T-helper 9 cell (primary cell): ENCODE data around the gene MEF2A.

Source experiments
- DNase-seq: peaks from one replicate; pipeline ENCODE4 v3.0.0-alpha.2; 2020

Gene MEF2A

DNA sequence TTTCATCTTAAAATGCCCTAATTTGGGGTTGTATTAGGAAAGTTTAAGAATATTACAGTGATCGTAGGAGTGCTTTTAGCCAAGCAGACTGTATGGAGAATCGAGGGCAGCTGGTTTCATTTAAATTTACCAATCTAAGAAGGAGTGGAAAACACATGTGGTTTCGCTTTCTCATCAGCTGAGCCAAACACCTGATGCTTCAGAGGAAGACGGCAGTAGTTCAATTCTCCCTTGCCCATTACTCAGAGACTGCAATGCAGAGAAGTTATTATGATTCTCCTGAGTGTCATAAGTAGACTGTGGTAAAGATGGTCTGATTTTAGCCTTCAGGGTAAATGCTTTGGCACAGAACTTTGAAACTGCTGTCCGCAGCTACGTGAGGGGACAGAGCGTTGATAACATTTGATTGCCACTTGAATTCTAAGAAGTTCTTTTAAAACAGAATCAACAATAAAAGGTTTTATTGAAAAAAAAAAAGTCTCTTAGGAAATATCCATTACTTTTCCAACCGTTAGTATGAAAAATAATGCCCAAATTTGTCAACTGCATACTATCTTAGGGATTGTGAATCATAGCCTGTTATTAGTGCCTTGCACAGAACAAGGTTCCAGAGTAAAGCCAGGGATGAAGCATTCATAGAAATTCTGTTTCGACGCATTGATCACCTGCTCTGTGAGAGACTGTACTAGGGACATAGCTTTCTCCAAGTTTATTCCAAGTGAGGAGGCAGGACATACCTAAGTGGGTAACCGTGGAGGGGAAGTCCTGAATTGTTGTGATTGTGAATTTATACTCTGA, 141.9 kb downstream of the MEF2A start:
- no peak for DNase-seq

DNA sequence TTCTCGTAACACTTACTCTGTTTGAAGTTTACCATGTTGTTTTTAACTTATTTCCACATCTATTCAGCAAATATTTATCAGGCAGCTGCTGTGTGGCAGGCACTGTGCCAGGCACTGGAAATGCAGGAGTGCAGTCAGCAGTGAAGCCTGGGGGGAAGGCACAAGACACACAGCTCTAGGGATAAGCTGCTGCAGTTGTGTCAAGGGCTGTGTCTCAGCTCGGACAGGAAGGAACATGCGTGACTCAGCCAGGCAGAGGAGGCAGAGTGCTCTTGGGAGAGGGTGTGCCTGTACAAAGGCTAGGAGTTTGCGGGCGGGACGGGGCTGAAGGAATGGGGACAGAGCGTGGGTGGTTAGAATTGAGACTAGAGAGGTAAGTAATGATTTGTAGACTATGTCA, 142.8 kb downstream of the MEF2A start:
- DNase-seq, result no peak

DNA sequence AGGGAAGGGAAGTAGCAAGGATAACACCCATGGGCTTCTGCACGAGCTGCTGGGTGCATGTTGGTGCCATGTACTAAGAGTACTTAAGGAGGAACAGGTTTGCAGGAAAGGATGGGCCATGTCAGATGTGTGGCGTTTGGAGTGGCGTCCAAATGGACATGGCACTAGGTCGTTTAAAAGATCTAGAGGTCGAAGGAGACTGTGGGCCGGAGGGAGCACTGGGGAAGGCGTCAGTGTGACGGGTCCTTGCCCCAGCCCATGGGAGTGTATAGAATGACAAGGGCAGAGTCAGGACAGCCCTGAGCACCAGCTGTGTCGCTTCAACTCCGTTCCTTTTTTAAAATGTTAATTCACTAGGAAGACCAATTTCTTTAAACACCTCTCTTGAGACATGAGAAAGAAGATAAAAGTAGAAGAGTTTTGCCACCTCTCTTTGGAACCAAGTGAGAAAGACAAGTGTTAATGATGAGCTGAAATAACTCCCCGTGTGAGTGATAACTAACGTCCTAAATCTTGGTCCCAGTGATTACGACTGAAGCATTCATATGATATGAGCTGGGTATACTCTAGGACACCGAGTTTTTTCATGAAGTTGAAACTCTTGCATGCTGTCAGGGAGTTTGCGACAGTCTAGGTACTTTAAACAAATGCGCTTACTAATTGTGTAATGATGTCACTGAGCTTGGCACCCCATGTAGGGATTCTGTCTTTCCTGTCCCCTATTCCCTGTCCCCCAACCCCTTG, 143.6 kb downstream of the MEF2A start:
- no peak for DNase-seq

DNA sequence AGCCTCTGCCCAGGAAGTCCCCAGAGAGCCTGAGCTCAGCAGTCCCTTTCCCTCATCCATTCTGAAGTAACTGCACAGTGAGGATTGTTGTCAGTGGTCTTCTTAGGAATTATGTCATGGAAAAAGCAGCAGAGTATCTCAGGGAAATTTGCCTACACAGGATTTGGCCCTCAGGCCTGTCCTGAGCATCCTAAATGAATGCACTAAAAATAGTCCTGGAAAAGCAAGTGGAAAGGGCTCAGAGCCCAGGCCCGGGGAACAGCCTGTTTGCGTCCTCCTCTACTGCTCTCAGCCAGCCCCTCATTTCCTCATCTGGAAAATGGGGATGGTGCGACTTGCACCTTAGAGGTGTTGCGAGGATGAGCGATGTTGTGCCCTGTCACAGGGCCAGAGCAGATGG, 145.8 kb downstream of the MEF2A start:
- no peak for DNase-seq

DNA sequence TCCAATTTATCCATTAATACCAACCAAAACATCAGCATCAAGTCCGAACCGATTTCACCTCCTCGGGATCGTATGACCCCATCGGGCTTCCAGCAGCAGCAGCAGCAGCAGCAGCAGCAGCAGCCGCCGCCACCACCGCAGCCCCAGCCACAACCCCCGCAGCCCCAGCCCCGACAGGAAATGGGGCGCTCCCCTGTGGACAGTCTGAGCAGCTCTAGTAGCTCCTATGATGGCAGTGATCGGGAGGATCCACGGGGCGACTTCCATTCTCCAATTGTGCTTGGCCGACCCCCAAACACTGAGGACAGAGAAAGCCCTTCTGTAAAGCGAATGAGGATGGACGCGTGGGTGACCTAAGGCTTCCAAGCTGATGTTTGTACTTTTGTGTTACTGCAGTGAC, 146.6 kb downstream of the MEF2A start:
- no peak for DNase-seq

DNA sequence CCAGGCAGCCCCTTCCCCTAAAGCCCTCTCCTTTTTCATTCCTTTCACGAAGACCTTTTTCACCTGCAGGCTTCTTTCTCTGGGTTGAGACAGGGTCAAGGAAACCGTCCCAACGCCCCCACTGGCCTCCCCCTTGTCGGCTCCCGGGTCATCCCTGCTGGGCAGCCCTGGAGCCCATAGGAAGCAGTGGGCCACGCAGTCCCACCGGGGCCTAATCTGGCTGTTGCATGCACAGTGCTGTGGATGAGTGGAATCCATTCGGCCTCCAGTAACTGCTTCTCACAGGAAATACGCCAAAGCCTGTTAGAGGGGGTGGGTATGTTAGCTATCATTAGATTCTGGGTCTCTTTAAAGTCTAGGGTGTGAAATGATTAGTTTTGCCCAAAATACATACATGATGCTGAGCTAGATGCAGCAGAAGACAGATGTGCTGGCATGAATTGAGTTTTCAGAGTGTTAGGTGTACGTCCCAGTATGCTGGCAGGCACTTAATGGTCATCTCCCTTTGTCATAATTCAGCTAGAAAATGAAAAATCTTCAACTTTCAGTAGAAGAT, 150.8 kb downstream of the MEF2A start:
- no peak for DNase-seq

DNA sequence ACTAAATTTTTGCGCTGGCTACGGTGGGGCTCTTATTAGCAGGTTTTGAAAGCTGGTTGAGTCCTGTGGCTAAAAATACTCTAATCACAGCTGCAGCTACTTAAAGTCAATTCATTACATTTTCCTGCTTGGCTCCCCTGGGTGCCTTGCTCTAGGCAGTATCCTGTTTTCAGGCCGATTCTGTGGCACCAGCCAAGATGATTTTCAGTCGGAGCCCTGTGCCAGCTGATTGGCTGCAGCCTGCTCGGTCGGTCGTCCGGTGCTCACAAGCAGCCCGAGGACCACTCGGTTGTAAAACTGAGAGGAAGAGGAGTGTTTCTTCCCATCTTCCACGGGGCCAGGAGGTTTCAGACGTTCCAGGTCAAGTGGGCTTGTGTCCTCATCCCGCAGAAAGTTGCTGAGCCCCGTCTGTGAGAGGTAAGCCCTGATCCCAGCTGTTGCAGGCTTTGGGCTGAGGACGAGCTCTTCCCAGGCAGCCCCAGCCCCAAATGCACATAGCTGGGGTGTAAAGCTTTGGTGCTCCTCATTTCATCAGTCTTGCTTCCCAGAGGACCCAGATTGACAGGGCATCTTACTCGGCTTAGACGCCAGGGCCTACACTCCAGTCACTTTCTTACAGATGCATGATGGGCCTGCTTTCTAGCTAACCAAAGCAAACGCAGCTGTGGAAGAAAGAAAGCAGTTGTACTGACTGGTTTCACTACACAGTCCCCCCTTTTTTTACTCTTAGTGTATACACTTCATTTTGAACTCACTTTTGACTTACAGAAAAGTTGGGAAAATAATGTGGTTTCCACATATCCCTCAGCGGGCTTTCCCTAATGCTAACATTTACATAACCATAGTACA, 151.6 kb downstream of the MEF2A start:
- DNase-seq, result no peak

DNA sequence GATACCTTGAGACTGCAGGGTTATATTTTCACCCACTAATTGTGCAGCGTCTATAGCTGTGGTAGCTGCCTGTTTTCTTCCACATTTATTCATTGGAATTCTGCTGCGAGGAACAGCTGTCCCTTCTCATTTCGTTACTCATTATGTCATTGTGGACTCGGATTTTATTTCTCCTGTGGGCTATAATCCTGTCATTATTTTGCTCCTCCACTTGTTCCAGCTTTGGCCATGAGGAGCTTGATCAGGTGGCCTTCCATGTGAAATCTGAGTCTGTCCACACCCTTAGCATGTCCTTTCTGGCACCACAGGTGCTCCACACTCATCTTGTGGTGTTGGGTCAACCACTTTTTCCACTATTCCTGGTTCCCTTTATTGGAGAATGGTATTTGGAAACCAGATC, 152.6 kb downstream of the MEF2A start:
- no peak for DNase-seq

DNA sequence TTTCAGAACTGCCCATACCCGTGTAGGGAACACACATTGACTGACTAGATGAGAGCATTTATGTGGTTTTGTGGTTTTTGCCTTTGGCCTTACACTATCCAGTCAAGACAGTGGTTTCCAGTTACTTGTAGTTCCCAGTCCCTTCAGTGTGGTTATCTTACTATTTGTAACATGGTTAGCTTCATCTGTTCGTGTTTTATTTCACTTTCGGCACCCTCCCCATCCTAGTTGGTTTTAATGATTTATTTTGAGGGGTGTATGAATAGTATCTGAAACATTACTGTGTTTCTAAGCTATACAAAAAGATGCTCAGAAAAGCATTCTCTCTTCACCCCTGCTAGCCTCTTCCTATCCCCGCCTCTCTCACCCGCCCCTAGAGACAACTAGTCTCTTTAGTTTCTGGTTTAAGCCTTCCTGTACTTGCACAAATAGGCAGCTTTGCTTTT, 153.3 kb downstream of the MEF2A start:
- no peak for DNase-seq

DNA sequence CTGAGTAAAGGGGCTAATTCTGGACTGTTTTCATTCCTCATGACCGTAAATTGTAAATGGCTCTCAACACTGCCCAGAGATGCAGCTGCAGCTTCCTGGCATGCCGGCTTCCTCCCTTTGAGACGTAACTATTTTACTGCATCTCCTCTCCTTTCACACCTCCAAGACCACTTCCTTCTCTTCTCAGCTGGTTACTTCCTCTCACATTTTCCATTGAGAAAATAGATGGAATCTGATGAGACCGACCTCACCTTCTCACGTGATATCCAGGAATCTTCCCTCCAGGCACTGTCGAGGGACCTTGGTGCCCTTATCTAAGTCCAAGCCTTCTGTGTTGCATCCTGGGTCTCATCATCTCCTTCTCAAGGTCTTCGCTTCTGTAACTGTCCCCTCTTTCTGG, 154.7 kb downstream of the MEF2A start:
- no peak for DNase-seq

DNA sequence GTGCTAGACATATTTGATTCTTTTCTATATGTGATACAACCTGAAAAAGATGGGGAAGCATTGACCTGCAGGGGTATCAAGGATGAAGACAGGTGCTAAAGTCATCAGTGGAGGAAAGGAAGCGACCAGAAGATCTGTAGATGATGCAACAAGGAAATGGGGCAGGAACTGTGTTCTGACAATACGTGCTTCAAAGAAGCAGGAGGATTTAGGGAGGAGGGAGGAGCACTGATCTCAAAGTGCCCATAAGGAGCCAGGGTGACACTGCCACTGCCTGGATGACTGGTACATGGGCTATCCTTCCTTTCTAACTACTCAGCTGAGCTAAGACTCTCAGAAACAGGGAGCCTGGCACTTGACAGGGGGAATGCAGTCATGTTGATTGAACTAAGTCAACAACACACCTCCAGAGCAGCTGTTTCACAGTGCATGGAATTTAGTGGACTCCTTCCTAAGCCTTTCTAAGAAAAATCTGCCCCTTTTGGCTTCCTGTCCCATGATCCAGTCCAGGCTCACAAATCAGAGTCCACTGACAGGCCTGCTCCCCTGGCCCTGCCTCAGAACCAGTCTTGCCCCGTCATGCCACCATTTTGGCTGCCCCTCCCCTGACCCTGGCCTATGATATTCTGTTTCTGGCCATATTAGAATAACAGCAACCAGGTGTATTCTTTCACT, 155.5 kb downstream of the MEF2A start:
- no peak for DNase-seq

DNA sequence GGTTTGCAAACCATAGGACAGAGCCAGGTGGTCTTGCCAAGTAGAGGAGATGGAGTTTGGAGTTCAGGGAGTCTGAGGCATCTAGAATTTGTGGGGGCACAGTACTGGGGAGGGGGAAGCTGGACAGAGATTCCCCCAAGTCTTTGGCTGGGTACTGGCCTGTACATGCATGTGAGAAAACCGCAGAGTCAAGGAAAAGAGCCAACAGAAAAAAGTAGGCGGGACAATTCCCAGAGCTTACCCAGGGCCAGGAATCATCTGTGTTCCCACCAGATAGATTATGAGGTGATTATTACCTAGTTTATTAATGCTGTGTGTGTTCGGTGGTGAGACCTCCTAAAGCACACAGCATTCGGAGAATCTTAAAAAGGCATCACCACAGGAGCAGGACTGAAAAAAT, 156.1 kb downstream of the MEF2A start:
- DNase-seq, result no peak

DNA sequence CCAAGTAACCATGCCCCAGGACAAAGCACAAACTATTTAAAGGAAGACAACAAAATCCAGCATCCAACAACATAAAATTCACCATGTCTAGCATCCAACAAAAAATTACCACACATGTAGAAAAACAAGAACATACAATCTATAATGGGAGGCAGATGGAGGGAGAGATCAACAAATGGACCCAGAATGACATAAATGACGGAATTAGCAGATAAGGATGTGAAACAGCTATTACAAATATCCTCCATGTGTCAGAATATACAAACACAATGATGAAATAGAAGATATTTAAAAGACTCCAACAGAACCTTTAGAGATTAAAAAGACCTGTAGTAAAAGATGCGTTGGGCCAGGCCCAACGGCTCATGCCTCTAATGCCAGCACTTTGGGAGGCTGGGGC, 156.6 kb downstream of the MEF2A start:
- no peak for DNase-seq

DNA sequence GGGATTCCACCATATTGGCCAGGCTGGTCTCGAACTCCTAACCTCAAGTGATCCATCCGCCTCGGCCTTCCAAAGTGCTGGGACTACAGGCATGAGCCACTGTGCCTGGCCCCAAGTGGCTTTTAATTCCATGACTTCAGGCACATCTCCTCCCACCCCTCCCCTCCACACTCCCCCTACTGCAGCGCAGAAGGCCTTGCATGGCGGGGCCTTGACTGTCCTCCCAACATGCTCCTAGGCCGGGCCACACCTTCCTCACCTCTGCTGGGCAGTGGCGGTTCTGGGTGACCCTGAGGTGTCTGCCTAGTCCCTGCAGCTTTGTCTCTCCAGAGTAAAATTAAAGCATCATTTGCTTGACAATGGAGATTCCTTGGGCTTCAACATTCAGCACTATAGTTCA, 160.5 kb downstream of the MEF2A start:
- DNase-seq, result no peak

DNA sequence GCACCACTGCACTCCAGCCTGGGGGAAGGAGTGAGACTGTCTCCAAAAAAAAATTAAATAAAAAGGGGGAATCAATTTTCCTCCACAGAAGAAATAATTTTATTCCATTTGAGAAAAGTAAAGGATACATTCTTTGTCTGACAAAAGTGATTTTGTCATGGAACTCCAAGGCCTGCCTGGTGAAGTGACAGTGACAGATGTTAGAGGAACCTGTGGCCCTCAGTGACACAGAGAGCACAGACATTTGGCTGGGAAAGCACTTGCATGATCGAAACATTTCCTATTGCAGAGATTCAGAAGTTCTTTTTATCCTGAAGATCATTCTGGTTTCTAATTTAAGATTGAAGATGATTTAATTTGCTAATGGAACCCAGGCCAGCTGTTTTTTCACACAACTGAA, 161.5 kb downstream of the MEF2A start:
- DNase-seq, result no peak

DNA sequence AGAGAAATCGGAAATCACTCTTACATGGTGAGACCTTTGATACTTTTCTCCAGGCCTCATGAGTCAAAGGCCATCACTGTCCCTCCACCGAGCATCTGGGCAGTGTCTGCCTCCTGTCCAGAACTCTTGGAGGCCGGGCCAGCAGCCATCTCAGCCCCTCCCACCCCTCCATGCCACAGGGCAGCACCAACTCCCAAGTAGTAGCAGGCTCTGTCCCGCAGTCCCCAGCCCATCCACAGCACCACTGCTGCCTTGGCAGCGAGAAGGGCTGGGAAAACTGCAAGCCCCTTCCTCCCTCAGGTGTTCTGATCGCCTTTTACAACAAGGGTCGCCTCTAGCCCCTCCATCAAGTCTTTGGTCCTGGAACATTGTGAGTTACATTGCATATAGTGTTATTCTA, 161.9 kb downstream of the MEF2A start:
- DNase-seq, result no peak

DNA sequence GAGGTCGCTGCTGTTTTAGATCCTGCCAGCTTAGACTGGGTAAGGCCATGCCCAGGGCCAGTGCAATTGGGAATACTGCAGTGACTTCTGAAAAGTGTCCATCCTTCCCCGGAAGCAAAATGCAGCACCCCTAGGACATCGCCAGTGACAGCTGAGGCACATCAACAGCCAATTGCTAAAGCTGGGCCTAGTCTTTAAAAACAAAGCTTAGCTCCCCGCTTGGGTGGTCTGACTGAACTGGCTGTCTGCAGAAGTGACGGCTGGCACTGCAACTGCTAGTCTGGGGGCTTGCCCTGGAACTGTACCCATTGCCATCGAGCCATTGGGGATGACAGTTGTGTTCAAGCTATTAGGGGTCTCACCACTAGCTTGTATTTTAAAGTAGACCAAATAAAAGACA, 163.1 kb downstream of the MEF2A start:
- no peak for DNase-seq

DNA sequence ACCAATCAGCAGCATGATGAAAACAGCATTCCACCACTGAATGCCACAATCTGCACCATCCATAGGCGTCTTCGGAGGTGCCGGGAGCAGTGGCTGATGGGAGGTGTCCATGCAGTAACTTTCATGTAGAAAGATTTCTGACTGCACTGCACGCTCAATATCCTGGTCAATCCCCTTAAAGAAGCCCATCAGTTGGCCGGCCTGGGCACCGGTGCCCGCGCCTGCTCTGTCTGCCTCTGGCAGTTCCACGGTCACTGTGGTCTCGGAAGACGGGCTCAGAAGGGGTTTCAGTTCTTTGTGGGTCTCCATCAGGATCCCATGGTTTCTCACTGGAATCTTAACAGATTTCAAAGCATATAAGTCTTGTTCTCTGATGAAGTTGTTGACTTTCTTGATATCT, 163.5 kb downstream of the MEF2A start:
- DNase-seq, result no peak

DNA sequence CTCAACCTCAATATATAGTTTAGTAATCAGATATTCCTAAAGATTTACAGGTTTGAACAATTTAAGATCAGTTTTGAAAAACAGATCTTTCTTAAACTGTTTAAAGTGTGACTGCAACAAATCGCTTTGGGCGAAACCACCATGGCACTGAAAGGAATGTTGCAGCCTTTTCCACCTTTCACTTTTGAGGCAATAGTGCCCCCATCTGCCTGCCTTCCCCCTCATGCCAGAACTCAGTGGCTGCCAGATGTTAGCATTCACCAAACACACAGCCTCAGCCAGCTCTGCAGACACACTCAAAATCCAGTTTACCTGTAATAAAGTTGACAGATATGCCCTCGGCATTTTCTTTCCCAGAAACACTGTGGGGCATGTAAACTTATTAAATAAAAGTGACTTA, 164.1 kb downstream of the MEF2A start:
- no peak for DNase-seq

DNA sequence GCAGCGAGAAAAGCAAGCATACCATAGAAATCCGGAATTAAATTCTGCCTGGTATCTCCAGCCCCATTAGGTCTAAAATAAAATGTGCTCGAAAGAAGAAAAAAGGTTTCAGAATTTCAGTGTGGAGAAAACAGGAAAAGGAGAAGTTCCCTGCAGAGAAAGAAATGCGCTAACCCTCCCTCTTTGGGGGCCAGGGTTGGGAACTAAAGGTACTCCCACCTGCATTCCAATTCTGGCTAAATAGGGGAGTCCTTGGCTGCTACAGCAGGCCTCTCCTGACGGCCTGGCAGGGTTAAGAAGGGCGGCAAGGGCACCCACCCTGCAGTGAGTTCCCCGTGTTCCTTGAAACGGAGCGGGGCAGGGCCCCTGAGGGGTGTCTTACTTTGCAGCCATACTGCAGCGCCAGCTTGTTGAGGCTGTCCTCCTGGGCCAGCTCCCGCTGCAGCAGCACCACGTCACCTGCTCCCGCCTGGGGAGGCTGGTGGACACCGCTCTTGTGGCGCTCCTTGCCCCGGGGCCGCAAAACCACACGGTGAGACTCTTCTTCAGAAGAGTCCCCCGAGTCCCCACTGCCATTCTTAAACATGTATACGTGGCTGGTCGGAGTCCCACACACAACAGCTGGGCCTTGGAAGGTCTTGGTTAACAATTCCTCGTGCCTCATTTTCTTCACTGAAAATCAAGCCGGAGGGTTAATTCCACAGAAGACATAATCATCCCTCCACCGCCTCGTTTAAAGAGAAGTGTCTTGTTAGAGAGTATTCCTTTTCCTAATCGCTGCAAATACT, 165.7 kb downstream of the MEF2A start:
- DNase-seq, result no peak

DNA sequence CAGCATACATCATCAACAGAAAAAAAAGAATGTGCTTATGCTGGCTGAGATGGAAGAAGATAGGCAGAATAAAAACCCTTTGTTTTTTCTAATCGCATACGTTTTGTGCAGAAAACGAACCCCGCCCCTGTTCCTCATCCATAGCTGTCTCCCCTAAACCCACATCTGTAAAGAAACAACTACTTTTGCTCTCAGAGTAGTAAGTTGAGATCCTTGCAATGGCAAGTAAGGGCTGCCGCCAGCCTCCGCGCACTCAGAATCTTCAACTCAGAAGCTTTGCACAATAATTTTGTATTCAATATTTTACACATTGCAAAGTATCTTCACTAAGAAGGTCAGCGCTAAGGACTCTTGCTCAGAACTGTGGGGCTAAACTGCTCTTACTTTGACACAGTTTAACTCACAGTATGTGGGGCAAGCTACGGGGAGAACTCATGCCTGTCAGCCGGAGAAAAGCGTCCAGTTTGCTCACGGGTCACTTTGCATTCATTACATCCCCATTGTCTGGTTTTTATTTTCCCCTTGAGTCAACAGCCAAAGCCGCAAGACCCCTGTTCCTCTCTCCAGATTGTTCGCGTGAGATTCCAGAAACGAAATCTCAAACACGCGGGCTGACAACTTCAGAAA, 166.5 kb downstream of the MEF2A start:
- no peak for DNase-seq
